Activated CD4-positive, alpha-beta T cell treated with anti-CD3 and anti-CD28 coated beads, Interleukin-2, Interleukin-6, amounts not matched to agents 100 ng/mL and 50 ng/mL, durations not matched to agents 16 hours and 8 hours (primary cell): ENCODE measurements around the gene HEBP2.
"Not testable (repeated sequence)": the region's sequence is repeated elsewhere in the genome, so short reads cannot be mapped to it uniquely, and the experiment has no call there.

Source experiments
- DNase-seq: peaks from one replicate; pipeline ENCODE4 v3.0.0-alpha.2; 2020

The HEBP2 gene, protein sequence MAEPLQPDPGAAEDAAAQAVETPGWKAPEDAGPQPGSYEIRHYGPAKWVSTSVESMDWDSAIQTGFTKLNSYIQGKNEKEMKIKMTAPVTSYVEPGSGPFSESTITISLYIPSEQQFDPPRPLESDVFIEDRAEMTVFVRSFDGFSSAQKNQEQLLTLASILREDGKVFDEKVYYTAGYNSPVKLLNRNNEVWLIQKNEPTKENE

DNA sequence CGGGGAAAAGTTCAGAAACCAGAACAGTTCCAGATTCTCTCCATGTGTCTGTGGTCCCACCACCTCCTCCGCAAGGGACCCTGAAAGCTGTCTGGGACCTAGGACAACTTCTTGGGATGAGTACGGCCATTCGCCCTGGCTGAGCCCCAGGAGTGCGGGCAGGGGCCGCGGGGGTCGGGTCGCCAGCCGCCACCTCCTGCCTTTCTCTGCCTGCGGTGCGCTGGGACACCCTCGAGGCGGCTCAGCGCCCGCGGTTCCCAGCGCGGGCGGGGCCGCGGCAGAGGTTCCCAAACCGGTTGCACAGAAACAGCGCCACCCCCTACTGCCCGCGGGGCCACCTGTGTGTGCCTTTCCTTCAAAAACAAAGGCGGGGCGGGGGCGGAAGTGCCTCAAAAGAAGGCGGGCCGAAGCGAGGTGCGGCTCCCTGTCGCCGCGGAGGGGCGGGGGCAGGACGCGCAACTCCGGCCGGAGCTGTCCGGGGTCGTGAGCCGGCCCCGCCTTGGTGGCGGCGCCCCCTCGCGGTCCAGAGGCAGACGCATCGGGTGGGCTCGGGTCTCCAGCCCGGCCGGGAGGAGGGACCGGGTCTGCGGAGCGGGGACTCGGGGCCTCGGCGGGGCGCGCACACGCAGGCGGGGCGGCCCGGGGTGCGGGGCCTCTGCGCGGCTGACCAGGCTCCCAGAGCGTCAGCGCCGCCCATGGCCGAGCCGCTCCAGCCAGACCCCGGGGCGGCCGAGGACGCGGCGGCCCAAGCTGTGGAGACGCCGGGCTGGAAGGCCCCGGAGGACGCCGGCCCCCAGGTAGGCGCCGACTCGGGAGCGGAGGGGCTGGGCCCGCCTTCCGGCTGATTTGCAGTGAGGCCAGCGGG is at the start of gene HEBP2:
Gene HEBP2, plus strand, starts transcription at position 423 of the 865 bp plus-strand sequence. Its CDS starts 273 bp downstream, at position 696.
- peak; percentile 97 for DNase-seq

DNA sequence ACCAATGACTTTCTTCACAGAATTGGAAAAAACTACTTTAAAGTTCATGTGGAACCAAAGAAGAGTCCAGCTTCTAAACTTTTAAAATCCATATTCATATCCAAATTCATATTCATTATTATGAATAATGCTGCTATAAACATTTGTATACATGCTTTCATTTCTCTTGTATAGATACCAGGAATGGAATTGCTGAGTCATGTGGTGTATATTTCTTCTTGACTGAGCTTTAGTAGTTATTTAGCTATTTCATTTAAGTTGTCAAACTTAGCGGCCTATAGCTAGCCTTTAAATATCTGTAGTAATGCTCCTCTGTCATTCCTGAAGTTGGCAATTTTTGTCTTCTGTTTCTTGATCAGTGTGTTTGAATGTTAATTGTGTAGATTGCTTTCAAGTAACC is 46.1 kb upstream of the HEBP2 start:
- no peak for DNase-seq

DNA sequence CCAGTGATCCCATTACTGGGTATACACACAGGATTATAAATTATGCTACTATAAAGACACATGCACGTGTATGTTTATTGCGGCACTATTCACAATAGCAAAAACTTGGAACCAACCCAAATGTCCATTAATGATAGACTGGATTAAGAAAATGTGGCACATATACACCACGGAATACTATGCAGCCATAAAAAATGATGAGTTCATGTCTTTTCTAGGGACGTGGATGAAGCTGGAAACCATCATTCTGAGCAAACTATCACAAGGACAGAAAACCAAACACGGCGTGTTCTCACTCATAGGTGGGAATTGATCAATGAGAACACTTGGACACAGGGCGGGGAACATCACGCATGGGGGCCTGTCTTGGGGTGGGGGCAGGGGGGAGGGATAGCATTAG is 35.3 kb upstream of the HEBP2 start:
- DNase-seq: not testable (repeated sequence)

DNA sequence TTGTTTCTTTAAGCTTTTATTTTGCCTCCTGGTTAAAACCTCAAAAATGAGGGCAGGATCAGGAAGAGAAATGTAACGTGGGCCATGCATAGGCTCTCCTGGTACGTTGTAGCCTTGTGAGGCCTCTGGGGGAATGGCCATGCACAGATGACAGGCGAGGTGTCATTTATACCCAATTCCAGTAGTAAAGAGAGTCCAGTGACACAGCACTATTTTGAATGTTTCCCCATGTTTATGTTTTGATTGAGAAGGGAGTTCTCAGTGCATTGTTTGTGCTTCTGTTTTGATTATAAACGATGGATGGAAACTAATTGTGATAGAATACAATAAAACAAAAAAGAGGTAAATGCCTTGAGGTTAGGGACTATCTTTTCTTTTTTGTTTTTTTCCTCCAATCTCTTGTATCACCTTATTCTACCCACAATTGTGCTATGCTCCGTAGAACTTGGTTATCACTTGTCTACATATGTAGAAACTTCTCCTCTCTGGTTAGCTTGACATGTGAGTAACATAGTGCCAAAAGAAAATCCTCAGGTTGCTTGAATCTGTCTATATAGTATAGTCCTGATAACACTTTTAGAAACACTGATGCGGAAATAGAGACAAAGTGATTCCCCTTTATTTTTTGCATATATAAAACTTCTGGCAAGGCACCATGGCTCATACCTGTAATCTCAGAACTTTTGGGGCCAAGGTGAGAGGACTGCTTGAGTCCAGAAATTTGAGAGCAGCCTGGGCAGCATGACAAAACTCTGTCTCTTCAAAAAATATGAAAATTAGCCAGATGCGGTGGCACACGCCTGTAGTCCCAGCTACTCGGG is 33.2 kb upstream of the HEBP2 start:
- DNase-seq: no peak

DNA sequence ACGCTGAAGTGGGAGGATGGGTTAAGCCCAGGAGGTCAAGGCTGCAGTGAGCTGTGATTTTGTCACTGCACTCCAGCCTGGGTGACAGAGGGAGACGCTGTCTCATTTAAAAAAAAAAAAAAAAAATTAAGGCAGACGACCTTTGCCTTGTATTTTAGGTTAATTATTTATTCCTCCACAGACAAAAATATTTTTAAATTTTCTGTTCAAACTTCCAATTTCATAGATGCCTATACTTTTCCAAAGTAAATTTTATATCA is 32.6 kb upstream of the HEBP2 start:
- no peak for DNase-seq

DNA sequence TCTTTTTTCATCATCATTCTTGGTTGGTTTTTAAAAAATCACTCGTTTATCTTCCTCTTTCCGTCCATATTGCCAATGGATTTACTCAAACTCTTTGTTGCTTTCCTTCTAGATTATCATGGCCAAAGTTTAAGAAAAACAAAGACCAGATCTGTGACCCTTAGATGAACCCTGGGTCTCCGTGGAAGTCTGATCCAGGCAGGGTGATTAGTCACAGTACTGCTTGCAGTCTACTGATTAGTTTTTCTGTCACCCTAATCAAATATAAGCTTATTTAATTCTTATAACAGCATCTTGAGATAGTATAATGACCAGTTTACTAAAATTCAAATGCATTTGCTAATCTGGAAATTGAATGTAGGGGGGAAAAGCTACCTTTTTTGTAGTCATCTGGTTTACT is 32.3 kb upstream of the HEBP2 start:
- no peak for DNase-seq

DNA sequence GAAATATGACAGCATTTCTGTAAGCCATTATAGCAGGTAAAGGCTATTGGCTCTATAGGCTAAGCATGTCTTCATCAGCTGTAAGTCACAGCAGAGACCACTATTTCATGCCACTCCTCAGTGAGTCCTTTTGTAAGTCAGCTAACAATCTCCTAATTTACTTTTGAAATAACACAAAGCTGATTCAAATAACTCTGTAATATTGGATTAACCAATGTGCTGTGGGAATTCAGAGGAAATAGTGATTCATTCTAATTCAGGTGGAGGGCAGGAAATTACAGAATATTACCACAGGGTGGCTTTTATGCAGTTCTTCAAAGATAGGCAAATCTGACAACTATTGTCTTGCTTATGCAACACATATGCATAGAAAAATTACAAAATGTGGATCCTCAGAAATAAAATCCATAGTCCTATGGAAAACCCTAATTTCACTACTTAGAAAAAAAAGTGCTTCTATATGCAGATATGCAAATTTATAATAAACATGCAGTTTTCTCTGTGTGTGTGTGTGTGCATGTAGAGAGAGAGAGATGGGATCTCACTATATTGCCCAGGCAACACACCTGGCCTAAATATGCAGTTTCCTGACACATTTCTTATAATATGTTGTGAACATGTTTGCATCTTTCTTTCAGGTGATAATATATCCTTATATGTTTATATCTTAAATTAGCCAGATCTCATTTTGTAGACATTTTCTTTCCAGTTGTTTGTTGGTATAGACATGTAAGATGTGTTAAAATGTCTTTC is 31.1 kb upstream of the HEBP2 start:
- DNase-seq: peak; percentile 27

DNA sequence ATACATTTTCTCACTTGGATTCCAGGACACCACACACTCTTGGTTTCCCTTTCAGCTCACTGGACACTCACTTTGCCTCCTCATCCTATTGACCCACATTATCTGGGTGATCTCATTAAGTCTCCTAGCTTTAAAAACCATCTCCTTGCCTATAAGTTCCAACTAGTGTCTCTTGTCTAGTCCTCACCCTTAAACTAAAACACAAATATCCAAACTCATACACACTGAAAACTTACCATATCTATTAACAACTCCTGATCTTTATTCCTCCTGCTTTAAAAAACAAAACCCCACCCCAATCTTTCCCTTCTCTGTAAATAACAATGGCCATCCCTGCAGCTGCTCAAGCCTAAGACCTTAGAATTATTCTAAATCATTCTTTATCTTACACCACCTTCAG is 29.8 kb upstream of the HEBP2 start:
- no peak for DNase-seq

DNA sequence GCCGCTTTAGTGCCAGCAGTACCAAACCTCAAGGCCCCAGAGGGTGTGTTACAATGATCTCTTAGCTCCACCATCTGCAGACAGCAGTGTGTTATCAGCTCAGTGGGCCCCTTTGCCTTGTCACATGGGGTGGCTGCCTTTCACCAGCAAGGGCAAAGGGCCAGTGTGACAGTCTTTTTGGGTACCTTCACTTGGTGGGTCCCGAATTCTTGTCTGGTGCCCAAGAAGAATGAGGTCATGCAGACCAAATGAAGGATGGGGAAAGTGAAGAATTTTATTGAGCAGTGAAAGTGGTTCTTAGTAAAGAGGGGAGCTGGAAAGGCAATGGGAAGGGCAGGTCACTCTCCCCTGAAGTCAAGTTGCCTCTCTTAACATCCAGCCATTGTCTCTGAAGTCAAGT is 29.2 kb upstream of the HEBP2 start:
- no peak for DNase-seq

DNA sequence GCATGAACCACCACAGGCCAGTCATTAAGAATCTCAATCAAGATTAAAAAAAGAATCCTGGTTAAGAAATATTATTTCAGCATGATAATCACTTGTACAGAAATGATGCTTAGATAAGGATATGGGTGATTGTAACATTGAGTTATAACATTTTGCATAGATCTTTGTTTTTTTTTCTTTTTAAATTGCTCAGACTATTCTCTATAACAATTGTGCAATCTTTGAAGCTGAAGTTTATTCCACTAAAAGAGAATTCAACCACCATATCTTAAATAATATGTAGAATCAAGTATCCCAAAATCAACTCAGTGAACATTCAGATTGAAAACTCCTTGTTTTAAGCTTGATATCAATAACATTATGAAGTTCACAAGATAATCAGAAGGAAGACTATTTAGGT is 27.0 kb upstream of the HEBP2 start:
- DNase-seq: no peak

DNA sequence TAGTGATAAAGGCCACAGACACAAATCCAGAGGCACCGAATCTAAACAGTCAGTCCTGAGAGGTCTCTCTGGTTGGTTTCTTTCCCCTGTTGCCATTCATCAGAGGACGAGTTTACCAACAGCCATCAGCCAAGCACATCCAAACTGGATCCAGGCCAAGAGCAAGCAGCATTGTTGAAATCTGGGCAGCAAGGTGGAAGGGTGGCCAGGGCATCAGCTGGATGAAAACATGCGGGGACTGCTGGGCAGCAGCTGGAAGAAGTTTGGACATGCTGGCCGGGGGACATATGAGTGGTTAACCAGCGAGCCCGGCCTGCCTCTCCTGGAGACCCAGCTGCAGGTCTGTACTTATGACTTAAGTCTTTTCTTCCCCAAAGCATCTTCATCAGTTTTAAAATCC is 26.2 kb upstream of the HEBP2 start, which contains the start of gene SMIM28:
Gene SMIM28, plus strand, starts transcription at position 62 of the 400 bp plus-strand sequence. Its CDS starts 168 bp downstream, at position 230.
- DNase-seq: no peak

DNA sequence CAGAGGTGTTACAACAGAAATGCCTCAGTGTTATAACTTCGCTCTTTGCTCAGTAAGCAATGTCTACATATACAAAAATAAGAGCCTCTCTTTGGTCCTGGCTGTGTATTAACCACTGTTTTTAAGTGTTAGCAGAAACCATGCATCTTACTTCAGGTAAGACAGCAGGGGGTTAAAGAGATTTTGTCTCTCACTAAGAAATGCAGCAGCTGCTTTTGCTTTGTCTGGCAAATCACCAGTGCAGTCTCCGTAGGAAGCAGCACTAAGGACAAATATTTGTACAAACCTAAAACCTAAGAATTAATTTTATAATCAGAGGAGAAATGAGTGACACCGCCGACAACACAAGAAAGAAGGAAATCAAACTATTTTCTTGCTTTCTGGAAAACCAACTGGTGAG is 25.6 kb upstream of the HEBP2 start:
- DNase-seq: no peak

DNA sequence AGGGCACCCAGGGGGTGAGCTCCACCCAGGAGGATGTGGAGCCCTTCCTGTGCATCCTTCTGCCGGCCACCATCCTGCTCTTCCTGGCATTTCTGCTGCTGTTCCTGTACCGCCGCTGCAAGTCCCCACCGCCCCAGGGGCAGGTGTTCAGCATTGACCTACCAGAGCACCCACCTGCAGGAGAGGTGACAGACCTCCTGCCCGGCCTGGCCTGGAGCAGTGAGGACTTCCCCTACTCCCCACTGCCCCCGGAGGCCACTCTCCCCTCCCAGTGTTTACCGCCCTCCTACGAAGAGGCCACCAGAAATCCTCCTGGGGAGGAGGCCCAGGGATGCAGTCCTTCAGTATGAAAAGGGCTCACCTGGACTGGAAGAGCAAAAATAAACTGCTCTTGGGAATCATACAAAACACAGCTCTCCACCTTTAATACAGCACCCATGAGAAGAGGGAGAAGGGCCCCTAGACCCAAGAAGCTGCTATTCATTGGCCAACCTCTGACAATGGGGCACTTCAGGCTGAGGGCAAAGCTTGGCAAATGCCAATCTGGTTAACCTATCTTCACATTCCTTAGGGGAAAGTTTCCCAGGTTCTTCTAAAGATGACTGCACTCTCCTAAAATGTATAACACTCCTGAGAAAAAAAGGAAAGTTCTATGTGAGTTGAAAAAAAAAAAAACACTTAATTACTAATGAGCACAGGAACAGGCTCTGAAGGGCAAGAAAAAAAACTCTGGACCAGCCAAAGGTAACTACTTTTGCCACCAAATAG is 21.3 kb upstream of the HEBP2 start:
- no peak for DNase-seq

DNA sequence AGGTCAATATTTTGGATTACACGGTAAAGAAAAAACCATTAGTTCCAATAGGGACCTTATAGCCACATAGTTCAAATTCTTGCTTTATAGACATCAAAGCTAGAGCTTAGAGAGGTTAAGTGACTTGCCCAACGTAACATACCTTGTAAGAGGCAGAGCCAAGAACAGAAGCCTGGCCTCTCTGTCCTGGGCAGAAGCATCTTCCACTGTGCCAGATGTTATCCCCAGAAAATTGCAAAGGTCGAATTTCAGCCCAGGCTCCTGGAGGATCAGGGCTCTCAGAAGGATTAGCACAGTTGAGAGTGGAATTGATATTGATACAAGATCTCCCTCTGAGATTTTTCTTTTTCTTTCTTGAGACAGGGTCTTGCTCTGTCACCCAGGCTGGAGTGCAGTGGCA is 20.2 kb upstream of the HEBP2 start:
- DNase-seq: no peak

DNA sequence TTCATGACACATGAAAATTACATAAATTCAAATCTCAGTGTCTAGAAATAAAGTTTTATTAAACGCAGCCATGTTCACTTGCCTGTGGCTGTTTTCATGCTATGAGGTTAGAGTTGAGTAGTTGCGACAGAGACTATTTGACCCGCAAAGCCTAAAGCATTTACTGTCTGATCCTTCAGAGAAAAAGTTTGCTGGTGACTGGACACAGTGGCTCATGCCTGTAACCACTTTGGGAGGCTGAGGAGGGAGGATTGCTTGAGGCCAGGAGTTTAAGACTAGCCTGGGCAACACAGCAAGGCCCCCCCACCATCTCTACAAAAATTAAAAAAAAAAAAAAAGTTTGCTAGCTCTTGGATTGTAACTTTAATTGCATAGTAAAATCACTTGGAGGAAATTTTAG is 17.1 kb upstream of the HEBP2 start:
- no peak for DNase-seq

DNA sequence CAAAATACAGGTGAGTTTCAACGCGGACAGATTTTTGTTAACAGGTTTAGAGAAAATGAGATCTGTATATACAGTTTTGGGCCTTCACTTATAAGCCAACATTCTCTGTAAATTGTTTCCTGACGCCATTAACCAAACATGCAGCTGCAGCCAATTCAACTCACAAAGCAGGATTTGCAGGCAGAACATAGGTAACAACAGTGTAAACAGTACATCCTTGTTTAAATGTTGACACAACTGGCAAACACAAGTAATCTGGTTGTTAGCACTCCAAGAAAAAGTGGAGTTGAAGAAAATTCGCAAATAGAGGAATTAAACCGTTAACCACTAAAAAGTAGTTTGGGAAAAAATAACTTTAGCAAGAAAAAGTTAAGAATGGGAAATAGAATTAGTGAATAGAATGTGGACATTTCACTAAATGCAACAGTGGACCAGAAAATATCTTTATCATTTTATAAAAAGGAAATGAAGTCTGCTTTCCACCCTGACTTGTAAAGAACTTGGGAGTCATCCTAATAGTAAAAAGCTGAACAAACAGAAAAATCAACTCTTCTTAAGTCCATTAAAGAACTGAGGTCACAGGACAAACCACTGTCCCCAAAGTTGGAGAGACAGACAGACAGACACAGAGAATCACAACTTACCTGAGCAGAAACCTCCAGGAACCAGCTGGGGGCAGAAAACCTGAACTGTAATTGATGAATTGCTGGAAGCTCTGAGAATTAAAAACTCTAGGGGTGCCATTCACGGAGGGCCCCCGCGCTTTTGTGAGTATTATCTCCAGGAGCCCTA is 16.2 kb upstream of the HEBP2 start:
- no peak for DNase-seq

DNA sequence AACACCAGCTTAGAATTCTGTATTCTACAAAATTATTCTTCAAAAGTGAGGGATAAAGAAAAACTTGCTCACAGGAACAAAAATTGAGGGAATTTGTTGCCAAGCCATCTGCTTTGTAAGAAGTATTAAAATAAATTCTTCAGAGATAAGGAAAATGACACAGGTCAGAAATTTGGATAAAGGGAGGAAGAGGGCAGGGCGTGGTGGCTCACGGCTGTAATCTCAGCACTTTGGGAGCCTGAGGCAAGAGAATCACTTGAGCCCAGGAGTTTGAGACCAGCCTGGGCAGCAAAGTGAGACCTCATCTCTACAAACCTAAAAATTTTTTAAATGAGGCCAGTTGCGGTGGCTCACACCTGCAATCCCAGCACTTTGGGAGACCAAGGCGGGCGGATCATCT is 14.5 kb upstream of the HEBP2 start:
- no peak for DNase-seq

DNA sequence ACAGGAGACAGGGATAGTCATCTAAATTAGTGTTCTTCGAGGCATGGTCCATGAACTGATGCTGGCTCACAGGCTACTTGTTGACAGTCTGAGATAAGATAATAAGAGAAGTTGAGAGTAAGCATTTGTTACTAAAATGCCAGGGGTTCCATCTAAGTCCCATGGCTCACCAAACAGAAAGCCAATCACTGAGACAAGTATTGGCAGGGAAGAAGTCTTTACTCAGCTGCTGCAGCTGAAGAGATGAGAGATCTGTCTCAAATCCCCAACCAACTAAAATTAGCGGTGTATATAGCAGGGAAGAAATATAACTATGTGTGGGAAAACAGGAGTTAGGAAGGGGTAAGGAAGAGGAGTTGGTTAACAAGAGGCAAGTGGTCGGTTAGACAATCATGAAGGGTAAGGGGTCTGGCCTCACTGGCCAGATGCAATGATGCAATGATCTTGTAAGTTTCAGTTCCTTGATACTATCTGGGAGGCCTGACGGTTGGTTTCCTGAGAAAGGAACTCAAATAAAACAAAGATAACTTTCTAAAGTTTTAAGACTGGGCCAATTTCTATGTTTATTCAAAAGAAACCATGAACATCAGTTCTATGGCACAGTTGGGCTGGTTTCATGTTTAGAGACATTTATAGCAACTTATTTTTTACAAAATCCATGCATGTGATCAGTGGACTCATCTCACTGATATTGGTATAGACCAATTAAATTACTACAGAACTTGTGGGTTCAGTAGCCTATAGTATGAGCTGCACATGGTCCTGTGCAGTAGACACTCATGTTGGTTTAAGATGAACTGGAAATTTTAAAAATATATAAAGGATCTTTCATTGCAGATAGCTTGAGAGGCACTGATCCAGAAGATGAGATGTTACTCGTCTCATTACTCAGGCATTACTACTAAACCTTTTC is 9.9 kb upstream of the HEBP2 start:
- DNase-seq: no peak

DNA sequence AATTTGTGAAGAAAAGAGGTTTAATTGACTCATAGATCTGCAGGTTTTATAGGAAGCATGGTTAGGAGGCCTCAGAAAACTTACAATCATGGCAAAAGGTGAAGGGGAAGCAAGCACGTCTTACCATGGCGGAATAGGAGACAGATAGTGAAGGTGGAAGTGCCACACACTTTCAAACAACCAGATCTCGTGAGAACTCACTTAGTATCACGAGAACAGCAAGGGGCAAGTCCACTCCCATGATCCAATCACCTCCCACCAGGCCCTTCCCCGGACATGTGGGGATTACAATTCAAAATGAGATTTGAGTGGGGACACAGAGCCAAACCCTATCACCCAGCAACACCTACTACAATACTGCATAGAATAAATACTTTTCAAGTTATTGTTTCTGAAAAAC is 7.3 kb upstream of the HEBP2 start:
- DNase-seq: no peak
